Activated CD8-positive, alpha-beta T cell treated with anti-CD3 and anti-CD28 coated beads, Interleukin-2, amount 10 ng/mL, durations not matched to agents 7 days and 5 days (primary cell): ENCODE data around the gene MYLK. TPM values are rescaled to one million over a fixed set of nuclear protein-coding genes. Genes with fewer than 3 reads are reported as not detected.

Experiments used
- ATAC-seq: fragments of 150-1000 bp; cut with Tn5 transposase; one replicate; pipeline ENCODE4 v1.10.0; 2021; ENCODE audit warnings: moderate library complexity
- CTCF ChIA-PET: fragments of 350-600 bp; sonication (Branson Sonifier 250); formaldehyde crosslinking; loops from one replicate; lab custom pipeline; 2021; ENCODE audit warnings: antibody characterized with exemption; lab: Charles Lee
- POLR2A ChIA-PET: fragments of 350-600 bp; sonication (Branson Sonifier 250); formaldehyde crosslinking; loops from one replicate; lab custom pipeline; 2021; ENCODE audit warnings: antibody characterized with exemption; lab: Charles Lee
- DNase-seq: peaks from one replicate; pipeline ENCODE4 v3.0.0-alpha.2; 2020
- H3K27ac Mint-ChIP-seq: one replicate; pipeline ENCODE4 v1.8.0; 2021; ENCODE audit warnings: mild to moderate bottlenecking, mixed read lengths
- H3K27me3 Mint-ChIP-seq: one replicate; pipeline ENCODE4 v1.8.0; 2021; ENCODE audit warnings: low read depth, mixed read lengths
- H3K36me3 Mint-ChIP-seq: one replicate; pipeline ENCODE4 v1.8.0; 2021; ENCODE audit warnings: low read depth, mixed read lengths
- H3K4me1 Mint-ChIP-seq: one replicate; pipeline ENCODE4 v1.8.0; 2021; ENCODE audit warnings: low read depth, mixed read lengths
- H3K4me3 Mint-ChIP-seq: one replicate; pipeline ENCODE4 v1.8.0; 2021; ENCODE audit warnings: mild to moderate bottlenecking, mixed read lengths
- H3K9me3 Mint-ChIP-seq: one replicate; pipeline ENCODE4 v1.8.0; 2022; ENCODE audit warnings: mixed read lengths; ENCODE audit not compliant: insufficient read depth
- total RNA-seq, 2 experiments: library from RNA; stranded (reverse); gene quantifications; one replicate each; pipeline ENCODE4 v1.2.3, GENCODE V29; 2021

MYLK gene
- total RNA-seq, 2 experiments from 2014 or later = not detected

DNA sequence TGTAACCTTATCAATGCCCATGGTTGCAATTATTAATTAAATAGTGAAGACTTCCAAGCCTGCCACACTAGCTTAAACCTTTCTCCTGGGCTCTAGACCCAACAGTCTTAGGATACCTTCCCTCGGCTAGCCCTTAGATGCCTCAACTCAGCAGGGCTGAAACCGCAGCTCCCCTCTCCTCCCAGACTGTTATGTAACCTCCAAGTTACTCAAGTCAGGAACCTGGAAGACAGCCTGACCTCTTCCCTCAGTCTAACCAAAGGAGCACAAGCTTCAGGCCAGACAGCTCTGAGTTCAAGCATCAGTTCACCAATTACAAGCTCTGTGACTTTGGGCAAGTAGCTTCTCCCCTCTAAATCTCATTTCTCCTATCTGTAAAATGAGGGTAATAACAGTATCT lies 228.7 kb downstream of the MYLK start:
- no peaks in the 10 kb centered on the region for H3K9me3 Mint-ChIP-seq
- ATAC-seq (no peak), DNase-seq (no peak)
- H3K27me3 Mint-ChIP-seq = peaks cover 2% of the 10 kb centered on the region
- ChIA-PET CTCF (interaction anchor here (1.6 to 7.2 kb wide), 3 partner anchors 14 to 68 kb away, joined by 4 to 45 read pairs (median 5); no protein-coding TSS in a partner anchor), POLR2A (no interaction called here)
- H3K36me3 Mint-ChIP-seq = no peaks in the 10 kb centered on the region
- H3K4me1 Mint-ChIP-seq = no peaks in the 10 kb centered on the region
- H3K27ac Mint-ChIP-seq = no peak overlapping the region
- H3K4me3 Mint-ChIP-seq = no peak overlapping the region

DNA sequence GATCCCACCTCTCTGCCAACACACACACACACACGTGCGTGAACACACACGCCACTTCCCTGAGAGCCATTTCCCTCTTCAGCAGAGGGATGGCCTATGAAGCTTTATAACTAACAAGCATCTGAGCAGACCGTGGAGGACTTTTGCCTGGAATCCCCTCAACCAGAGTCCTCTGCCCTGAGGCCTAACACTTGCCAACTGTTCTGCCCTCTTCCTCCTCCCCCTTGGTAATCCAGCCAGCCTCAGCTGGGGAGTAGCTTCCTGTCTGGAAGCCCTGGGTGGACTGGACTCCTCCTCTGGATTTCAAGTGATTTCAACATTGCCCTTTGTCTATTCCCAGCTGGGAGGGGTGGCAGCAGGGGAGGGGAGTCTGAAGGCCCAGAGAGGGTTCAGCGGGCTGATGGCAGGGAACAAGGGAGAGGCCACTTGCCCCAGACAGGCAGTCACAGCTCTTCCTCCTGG lies 230.9 kb downstream of the MYLK start:
- no peaks in the 10 kb centered on the region for H3K4me1 Mint-ChIP-seq
- H3K36me3 Mint-ChIP-seq = no peaks in the 10 kb centered on the region
- no peak overlapping the region for H3K27ac Mint-ChIP-seq
- H3K4me3 Mint-ChIP-seq = no peak overlapping the region
- ATAC-seq (no peak), DNase-seq (no peak)
- H3K27me3 Mint-ChIP-seq = no peaks in the 10 kb centered on the region
- H3K9me3 Mint-ChIP-seq = no peaks in the 10 kb centered on the region
- ChIA-PET POLR2A (no interaction called here), CTCF (interaction anchor here (1.6 to 7.2 kb wide), 4 partner anchors 11 to 76 kb away, joined by 4 to 45 read pairs (median 10); no protein-coding TSS in a partner anchor)

DNA sequence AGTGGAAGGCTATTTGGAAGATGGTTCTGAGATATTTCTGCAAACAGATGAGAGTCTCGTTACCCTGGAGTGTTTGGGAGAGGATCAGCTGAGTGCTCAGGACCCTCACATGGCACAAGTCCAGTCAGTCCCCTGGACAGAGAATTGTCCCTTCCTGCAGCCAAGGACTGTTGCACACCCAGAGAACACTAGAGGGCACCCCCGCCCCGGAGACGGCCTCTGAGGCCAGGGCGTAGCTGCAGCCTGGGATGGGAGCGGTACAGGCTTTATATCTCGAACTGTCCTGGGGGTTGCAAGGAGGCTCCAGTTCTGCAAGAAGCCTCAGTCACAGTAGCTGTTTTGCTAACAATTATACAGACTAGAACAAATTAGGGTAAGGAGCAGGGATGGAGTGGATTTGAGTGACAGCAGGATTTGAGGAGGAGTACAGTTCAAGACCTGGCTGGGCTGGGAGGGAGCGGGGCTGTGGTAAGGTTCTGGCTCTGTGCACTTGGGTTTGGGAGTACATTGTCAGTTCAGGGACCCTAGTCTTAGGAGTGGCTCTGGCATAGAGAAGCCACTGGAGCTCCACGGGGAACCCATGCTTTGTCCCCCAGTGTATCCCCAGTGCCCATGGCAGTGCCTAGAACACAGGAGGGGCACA lies 231.7 kb downstream of the MYLK start:
- POLR2A ChIA-PET = no interaction called here
- Mint-ChIP-seq H3K36me3 (no peaks in the 10 kb centered on the region), H3K9me3 (no peaks in the 10 kb centered on the region), H3K4me3 (no peak overlapping the region), H3K4me1 (no peaks in the 10 kb centered on the region), H3K27ac (no peak overlapping the region), H3K27me3 (no peaks in the 10 kb centered on the region)
- DNase-seq (peak; percentile 48), ATAC-seq (peak; percentile 53)
- CTCF ChIA-PET = interaction anchor here (0.6 to 7.2 kb wide), 14 partner anchors 8 to 816 kb away, joined by 3 to 45 read pairs (median 4); no protein-coding TSS in a partner anchor

DNA sequence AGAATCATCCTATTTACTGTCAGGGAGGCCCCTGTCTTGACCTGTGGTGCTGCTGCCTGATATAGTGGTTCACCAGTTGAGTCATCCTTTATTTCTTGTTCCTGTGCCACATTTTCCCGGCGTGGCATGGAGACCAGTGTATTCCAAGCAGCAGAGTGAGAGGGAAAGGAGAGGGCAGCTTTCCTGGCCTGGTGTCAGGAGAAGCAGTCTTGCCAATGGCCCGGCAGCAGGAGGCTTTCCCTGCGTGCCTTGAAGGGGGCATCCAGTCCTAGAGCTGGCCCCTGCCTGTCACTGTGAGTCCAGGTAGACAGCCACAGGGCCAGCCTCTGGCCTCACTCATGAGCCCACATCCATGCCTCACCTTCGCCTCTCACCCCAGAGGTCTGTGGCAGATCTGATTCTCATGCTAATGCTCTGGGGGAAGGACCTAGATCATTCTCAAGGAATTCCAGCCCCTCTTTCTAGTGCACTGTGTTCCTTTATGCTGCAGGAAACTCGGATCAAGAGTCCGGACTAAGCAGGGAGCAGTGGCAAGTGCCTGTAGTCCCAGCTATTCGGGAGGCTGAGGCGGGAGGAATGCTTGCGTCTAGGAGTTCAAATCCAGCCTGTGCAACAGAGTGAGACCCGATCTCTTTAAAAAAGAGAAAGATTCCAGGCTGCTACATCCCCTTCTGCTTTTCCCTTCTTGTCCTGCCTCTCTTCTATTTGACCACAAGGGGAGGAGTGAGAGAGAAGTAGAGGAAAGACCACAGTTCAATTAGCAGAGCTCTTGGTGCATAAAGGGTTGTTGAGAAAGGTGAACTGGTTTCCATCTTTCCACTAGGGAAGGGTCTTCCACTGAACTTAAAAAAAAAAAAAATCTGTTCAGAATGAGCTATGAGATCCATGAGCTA lies 232.4 kb downstream of the MYLK start:
- Mint-ChIP-seq H3K4me3 (no peak overlapping the region), H3K9me3 (no peaks in the 10 kb centered on the region), H3K27me3 (no peaks in the 10 kb centered on the region), H3K36me3 (no peaks in the 10 kb centered on the region), H3K4me1 (no peaks in the 10 kb centered on the region), H3K27ac (no peak overlapping the region)
- CTCF ChIA-PET = interaction anchor here (0.6 to 7.2 kb wide), 14 partner anchors 9 to 816 kb away, joined by 3 to 45 read pairs (median 4); no protein-coding TSS in a partner anchor
- POLR2A ChIA-PET = no interaction called here
- DNase-seq = no peak
- no peak for ATAC-seq

DNA sequence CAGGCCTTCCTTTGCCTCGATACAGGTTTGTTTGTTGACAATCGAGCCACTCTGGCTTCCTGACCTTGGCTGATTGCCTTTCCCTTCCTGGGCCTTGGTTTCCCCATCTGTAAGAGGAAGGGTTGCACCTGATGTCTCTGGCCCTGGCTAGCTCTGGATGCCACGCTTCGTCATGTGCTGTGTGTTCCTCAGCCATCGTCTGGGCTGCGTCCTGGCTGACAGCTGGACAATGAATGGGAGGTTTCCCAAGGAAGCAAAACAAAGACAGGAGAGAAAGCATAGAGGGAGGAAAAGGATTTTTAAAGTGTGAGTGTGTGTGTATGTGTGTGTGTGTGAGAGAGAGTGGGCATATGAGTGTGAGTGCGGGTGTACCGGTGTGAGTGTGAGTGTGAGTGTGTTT lies 234.0 kb downstream of the MYLK start:
- CTCF ChIA-PET = interaction anchor here (2.2 to 7.2 kb wide), 2 partner anchors 8 to 73 kb away, joined by 8 to 45 read pairs; no protein-coding TSS in a partner anchor
- ATAC-seq (no peak), DNase-seq (no peak)
- Mint-ChIP-seq H3K27me3 (no peaks in the 10 kb centered on the region), H3K4me1 (no peaks in the 10 kb centered on the region), H3K9me3 (no peaks in the 10 kb centered on the region), H3K4me3 (no peak overlapping the region), H3K36me3 (no peaks in the 10 kb centered on the region), H3K27ac (no peak overlapping the region)
- POLR2A ChIA-PET = no interaction called here

DNA sequence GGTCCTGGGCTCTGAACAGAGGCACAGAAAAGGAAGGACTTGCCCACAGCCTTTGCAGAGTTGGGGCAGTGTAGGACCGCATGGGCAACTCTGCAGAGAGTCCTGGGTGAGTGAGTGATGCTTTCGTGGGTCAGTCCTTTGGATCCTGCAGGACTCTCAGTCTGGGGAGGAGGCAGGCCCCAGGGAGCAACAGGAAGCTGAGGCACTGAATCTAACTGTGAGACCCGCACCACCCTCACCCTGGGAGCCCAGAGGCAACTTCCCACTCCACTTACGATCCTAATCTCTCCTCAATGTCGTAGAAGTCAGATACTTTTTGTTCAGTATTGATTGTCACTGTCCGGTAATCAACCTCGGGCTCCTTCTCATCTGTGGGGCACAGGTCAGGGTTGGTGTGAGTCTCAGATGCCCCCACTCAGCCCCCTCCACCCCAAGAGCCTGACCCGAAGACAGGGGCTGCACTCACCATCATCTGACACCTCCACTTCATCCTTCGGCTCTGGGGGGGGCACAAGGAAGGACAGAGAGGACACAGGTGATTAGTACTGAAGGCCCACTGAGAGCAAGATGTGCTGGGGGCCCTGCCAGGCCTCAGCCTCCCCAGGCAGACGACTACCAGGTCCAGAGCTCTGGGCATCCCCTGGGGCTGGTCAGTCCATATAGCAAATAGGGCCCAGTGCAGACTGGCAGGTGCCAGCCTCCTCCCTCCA lies 235.3 kb downstream of the MYLK start:
- no peak for ATAC-seq
- no peaks in the 10 kb centered on the region for H3K27me3 Mint-ChIP-seq
- H3K4me3 Mint-ChIP-seq = no peak overlapping the region
- H3K27ac Mint-ChIP-seq = no peak overlapping the region
- no peak for DNase-seq
- no peaks in the 10 kb centered on the region for H3K36me3 Mint-ChIP-seq
- no peaks in the 10 kb centered on the region for H3K4me1 Mint-ChIP-seq
- CTCF ChIA-PET = interaction anchor here (2.2 kb wide), 1 partner anchor 75 kb away, joined by 8 read pairs; no protein-coding TSS in a partner anchor
- H3K9me3 Mint-ChIP-seq = no peaks in the 10 kb centered on the region
- POLR2A ChIA-PET = no interaction called here

DNA sequence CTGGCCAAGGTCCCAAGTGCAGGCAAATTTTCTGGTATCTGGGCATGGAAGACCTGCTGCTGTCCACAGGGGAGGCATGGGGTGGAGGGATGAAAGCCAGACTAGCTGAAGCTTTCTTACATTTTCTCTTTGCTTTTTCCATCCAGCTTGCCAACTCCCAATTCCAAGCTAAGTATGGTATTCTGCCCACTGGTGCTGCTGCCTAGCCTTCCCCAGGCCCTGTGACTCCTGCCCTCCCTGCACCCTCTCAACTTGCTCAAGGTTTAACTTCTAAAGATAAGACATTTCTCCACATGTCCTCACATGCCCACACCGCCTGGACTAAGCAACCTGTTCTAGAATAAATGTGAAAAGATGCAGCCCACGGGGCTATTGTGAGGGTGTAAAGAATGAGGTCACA lies 239.8 kb downstream of the MYLK start:
- H3K27me3 Mint-ChIP-seq = no peaks in the 10 kb centered on the region
- ChIA-PET POLR2A (no interaction called here), CTCF (no interaction called here)
- no peak overlapping the region for H3K27ac Mint-ChIP-seq
- no peaks in the 10 kb centered on the region for H3K9me3 Mint-ChIP-seq
- no peak overlapping the region for H3K4me3 Mint-ChIP-seq
- DNase-seq = no peak
- no peaks in the 10 kb centered on the region for H3K36me3 Mint-ChIP-seq
- H3K4me1 Mint-ChIP-seq = no peaks in the 10 kb centered on the region
- ATAC-seq = no peak

DNA sequence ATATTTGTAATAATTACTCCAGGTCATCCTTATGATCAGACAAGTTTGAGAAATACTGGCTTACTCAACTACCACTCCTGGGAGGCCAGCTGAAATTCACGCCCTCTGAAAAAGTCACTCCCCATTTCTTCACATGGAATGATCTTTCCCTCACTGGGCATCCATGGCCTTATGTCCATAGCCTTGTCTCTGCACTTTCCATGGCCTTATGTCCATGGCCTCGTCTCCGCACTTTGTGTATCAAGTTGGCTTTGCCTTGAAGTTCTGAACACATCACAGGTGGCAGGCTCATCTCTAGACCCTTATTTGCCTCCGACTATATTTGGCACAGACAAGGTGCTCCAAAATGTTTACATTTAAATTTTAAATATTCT lies 241.2 kb downstream of the MYLK start:
- DNase-seq (no peak), ATAC-seq (no peak)
- Mint-ChIP-seq H3K27ac (no peak overlapping the region), H3K9me3 (no peaks in the 10 kb centered on the region), H3K4me1 (no peaks in the 10 kb centered on the region), H3K4me3 (no peak overlapping the region), H3K36me3 (no peaks in the 10 kb centered on the region), H3K27me3 (no peaks in the 10 kb centered on the region)
- ChIA-PET CTCF (interaction anchor here (0.9 to 3.0 kb wide), 15 partner anchors 9 to 109 kb away, joined by 3 to 45 read pairs (median 5); no protein-coding TSS in a partner anchor), POLR2A (no interaction called here)

DNA sequence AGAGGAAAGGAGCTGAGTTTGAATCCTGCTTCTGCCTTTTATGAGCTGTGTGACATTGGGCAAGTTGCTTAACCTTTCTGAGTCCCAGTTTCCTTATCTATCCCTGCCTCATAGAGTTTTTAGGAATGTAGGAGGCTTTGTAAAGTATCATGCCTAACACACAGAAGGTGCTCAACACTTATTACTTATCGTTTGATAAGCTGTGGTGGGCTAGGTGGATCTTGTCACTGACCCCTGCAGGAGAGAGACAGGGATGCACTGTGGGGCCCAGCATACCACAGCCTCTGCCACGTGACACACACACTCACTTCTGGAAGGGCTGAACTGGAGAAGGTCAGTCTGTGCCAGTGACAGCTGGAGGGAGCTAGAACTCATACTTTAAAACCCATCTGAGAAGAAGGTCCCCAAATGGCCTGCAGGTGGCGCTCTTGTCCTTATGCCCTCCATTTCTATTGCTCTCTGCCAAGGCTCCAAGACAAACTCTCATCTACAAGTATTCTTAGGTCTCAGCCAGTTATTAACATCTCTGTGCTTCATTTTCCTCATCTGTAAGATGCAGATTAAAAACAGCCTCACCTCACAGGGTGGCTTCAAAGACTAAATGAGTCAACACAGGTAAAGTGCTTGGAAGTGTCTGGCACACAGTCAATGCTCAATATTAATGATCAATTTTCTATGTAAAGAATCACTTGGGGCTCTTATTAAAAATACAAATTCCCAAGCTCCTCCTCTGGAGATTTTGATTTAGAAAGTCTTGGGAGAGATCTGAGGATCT lies 241.8 kb downstream of the MYLK start:
- Mint-ChIP-seq H3K27me3 (no peaks in the 10 kb centered on the region), H3K27ac (no peak overlapping the region), H3K4me3 (no peak overlapping the region), H3K9me3 (no peaks in the 10 kb centered on the region), H3K4me1 (no peaks in the 10 kb centered on the region), H3K36me3 (no peaks in the 10 kb centered on the region)
- ATAC-seq = peak; percentile 83
- ChIA-PET CTCF (interaction anchor here (0.6 to 3.0 kb wide), 24 partner anchors 9 to 1062 kb away, joined by 3 to 45 read pairs (median 4); no protein-coding TSS in a partner anchor), POLR2A (no interaction called here)
- DNase-seq = peak; percentile 77

DNA sequence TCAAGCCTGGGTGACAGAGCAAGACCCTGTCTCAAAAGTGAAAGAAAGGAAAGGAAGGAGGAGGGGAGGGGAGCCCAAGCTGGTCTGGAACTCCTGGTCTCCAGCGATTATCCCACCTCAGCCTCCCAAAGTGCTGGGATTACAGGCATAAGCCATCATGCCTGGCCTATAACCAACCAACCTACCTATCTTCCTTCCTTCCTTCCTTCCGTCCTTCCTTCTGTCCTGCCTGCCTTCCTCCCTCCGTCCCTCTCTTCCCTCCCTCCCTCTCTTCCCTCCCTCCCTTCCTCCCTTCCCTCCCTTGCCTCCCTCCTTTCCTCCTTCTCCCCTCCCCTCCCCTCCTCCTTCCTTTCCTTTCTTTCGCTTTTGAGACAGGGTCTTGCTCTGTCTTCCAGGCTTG lies 242.6 kb downstream of the MYLK start:
- no peak for DNase-seq
- ChIA-PET CTCF (interaction anchor here (1.0 to 3.0 kb wide), 8 partner anchors 8 to 87 kb away, joined by 4 to 45 read pairs (median 10); no protein-coding TSS in a partner anchor), POLR2A (no interaction called here)
- no peak overlapping the region for H3K27ac Mint-ChIP-seq
- ATAC-seq = no peak
- H3K36me3 Mint-ChIP-seq = no peaks in the 10 kb centered on the region
- no peaks in the 10 kb centered on the region for H3K27me3 Mint-ChIP-seq
- no peak overlapping the region for H3K4me3 Mint-ChIP-seq
- H3K9me3 Mint-ChIP-seq = no peaks in the 10 kb centered on the region
- no peaks in the 10 kb centered on the region for H3K4me1 Mint-ChIP-seq
